HepG2 (cell line): ENCODE measurements around the gene ANKRD13C. TPM values are rescaled to one million over a fixed set of nuclear protein-coding genes. Genes with fewer than 3 reads are reported as not detected.

ENCODE experiments used
- ATF1 ChIP-seq: IDR thresholded peaks from 2 replicates; pipeline ENCODE4 v1.6.1; 2016; ENCODE audit warnings: mild to moderate bottlenecking, control low read depth
- GPN1 ChIP-seq: sonication (generic); formaldehyde crosslinking; IDR thresholded peaks from 2 replicates; pipeline ENCODE4 v1.5.1; 2020; ENCODE audit warnings: missing genetic modification reagents, borderline replicate concordance
- HMG20B ChIP-seq: conservative IDR thresholded peaks from 2 replicates; pipeline ENCODE4 v1.6.1; 2016; ENCODE audit warnings: missing genetic modification reagents, missing compliant biosample characterization
- NFRKB ChIP-seq: fragments of 450-650 bp; IDR thresholded peaks from 2 replicates; pipeline ENCODE4 v1.6.1; 2017
- PRMT3 ChIP-seq: sonication (generic); formaldehyde crosslinking; IDR thresholded peaks from 2 replicates; pipeline ENCODE4 v1.8.1; 2022; ENCODE audit warnings: low read depth, mild to moderate bottlenecking, moderate library complexity, missing genetic modification reagents, borderline replicate concordance
- STAT5B ChIP-seq: sonication (generic); formaldehyde crosslinking; IDR thresholded peaks from 2 replicates; pipeline ENCODE4 v1.4.0; 2020; ENCODE audit warnings: missing genetic modification reagents
- ZFP62 ChIP-seq: sonication (generic); formaldehyde crosslinking; IDR thresholded peaks from 2 replicates; pipeline ENCODE4 v1.4.0; 2020; ENCODE audit warnings: missing genetic modification reagents
- ZNF160 ChIP-seq: sonication (generic); formaldehyde crosslinking; IDR thresholded peaks from 2 replicates; pipeline ENCODE4 v1.8.0; 2022; ENCODE audit warnings: mild to moderate bottlenecking, inconsistent platforms, missing genetic modification reagents
- ZNF335 ChIP-seq: sonication (generic); formaldehyde crosslinking; IDR thresholded peaks from 2 replicates; pipeline ENCODE4 v1.4.0; 2020; ENCODE audit warnings: missing genetic modification reagents
- ZNF724P ChIP-seq: sonication (generic); formaldehyde crosslinking; IDR thresholded peaks from 2 replicates; pipeline ENCODE4 v1.8.0; 2022; ENCODE audit warnings: missing genetic modification reagents, borderline replicate concordance
- polyA plus RNA-seq, 8 experiments: library from polyadenylated mRNA; depleted of rRNA in 3 of 8; stranded (reverse) in 7 of 8; unstranded in 1 of 8; fragments of >200 nt; fragmentation: Illumina TruSeq in 4 of 8; extraction: Trizol in 4 of 8; gene quantifications; 2 replicates each; pipeline versions ENCODE4 v1.2.1 to v1.2.3, GENCODE V29; 2011 to 2016; ENCODE audit warnings: low read depth in 4 of 8, missing spikeins in 1 of 8, mixed read lengths in 1 of 8; ENCODE audit not compliant: insufficient read depth in 1 of 8
- total RNA-seq, 5 experiments: library from RNA; depleted of rRNA; stranded (reverse); fragments of >200 nt; fragmentation: Illumina TruSeq; extraction: Trizol; gene quantifications; 2 replicates each; pipeline ENCODE4 v1.2.3, GENCODE V29; 2016; ENCODE audit warnings: low read depth in 1 of 5
- TF ChIP-seq, protein P1 (sequence below): sonication (generic); formaldehyde crosslinking; IDR thresholded peaks from 2 replicates; pipeline ENCODE4 v1.5.1; 2020; ENCODE audit warnings: mild to moderate bottlenecking, missing genetic modification reagents
- TF ChIP-seq, protein P2 (sequence below): sonication (generic); formaldehyde crosslinking; IDR thresholded peaks from 2 replicates; pipeline ENCODE4 v1.5.0; 2020; ENCODE audit warnings: mild to moderate bottlenecking, missing genetic modification reagents
- TF ChIP-seq, protein P3 (sequence below): sonication (generic); formaldehyde crosslinking; IDR thresholded peaks from 2 replicates; pipeline ENCODE4 v1.5.0; 2020; ENCODE audit warnings: missing genetic modification reagents
- TF ChIP-seq, protein P4 (sequence below): sonication (generic); formaldehyde crosslinking; conservative IDR thresholded peaks from 2 replicates; pipeline ENCODE4 v1.5.0; 2020; ENCODE audit warnings: missing genetic modification reagents
- TF ChIP-seq, protein P5 (sequence below): IDR thresholded peaks from 2 replicates; pipeline ENCODE4 v1.6.1; 2016; ENCODE audit warnings: low read depth
- TF ChIP-seq, protein P6 (sequence below): sonication (generic); formaldehyde crosslinking; IDR thresholded peaks from 2 replicates; pipeline ENCODE4 v1.5.0; 2020; ENCODE audit warnings: mild to moderate bottlenecking, missing genetic modification reagents

Gene ANKRD13C
- total and polyA plus RNA-seq, 2 of the 13 experiments (the other 11 are each of a cell fraction or from before 2014, with no cell fraction given) = 6.2 to 17.6 TPM

DNA sequence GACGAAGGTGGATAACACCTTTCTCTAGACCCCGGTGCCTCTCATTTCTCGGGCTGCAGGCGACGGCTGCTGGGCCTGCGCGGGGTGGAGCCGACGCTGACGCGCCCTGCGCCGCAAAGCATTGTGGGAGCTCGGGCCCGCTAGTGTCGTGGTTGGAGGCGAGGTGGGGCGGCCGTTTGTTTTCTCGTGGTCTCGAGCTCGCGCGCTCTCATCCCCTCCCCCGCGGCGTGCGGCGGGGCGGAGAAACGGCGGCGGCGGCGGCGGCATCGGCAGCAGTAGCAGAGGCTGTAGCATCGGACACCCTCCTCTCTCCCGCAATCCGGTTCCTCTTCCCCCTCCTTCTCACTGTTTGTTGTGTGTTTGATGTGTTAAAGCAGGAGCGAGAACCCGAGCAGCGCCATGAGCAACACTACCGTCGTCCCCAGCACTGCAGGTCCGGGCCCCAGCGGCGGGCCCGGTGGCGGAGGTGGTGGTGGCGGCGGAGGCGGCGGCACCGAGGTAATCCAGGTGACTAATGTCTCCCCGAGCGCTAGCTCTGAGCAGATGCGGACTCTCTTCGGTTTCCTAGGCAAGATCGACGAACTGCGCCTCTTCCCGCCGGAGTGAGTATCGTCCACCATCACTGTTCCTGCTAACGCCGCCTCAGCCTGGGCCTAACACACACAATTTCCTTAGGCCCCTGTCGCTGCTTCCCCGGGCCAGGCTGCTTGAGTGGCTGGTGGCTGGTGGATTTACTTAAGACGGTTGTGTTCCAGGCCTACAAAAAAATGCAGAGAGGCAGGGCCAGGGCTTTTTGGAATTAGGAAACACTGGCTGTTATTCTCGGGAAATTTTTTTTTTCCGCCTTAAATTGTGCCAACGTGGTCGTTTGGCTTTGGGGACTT is 133.0 kb downstream of the ANKRD13C start, which contains the start of gene SRSF11 (continued):
- TF ChIP-seq, protein P1, sequence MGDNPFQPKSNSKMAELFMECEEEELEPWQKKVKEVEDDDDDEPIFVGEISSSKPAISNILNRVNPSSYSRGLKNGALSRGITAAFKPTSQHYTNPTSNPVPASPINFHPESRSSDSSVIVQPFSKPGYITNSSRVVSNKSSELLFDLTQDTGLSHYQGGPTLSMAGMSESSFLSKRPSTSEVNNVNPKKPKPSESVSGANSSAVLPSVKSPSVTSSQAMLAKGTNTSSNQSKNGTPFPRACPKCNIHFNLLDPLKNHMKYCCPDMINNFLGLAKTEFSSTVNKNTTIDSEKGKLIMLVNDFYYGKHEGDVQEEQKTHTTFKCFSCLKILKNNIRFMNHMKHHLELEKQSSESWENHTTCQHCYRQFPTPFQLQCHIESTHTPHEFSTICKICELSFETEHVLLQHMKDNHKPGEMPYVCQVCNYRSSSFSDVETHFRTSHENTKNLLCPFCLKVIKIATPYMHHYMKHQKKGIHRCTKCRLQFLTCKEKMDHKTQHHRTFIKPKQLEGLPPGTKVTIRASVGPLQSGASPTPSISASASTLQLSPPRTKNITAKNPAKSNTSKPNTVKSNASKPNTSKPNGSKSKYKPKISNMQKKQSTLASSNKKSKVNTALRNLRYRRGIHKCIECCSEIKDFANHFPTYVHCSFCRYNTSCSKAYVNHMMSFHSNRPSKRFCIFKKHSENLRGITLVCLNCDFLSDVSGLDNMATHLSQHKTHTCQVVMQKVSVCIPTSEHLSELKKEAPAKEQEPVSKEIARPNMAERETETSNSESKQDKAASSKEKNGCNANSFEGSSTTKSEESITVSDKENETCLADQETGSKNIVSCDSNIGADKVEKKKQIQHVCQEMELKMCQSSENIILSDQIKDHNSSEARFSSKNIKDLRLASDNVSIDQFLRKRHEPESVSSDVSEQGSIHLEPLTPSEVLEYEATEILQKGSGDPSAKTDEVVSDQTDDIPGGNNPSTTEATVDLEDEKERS (CRISPR knock-in tag) = no peak; the same call in none of the 2 replicates
- TF ChIP-seq ZNF160 (CRISPR knock-in tag) (no peak), ATF1 (CRISPR knock-in tag) (no peak), HMG20B (CRISPR knock-in tag) (peak; percentile 26; the same call in 1 of the 2 replicates), NFRKB (no peak), STAT5B (no peak), ZNF724P (CRISPR knock-in tag) (peak; percentile 33; the same call in 1 of the 2 replicates), PRMT3 (0 out of 2 replicates have a peak, but pooled peaks have one; percentile 67), ZFP62 (CRISPR knock-in tag) (no peak), ZNF335 (CRISPR knock-in tag) (peak; percentile 95), GPN1 (CRISPR knock-in tag) (no peak)
- TF ChIP-seq, protein P2, sequence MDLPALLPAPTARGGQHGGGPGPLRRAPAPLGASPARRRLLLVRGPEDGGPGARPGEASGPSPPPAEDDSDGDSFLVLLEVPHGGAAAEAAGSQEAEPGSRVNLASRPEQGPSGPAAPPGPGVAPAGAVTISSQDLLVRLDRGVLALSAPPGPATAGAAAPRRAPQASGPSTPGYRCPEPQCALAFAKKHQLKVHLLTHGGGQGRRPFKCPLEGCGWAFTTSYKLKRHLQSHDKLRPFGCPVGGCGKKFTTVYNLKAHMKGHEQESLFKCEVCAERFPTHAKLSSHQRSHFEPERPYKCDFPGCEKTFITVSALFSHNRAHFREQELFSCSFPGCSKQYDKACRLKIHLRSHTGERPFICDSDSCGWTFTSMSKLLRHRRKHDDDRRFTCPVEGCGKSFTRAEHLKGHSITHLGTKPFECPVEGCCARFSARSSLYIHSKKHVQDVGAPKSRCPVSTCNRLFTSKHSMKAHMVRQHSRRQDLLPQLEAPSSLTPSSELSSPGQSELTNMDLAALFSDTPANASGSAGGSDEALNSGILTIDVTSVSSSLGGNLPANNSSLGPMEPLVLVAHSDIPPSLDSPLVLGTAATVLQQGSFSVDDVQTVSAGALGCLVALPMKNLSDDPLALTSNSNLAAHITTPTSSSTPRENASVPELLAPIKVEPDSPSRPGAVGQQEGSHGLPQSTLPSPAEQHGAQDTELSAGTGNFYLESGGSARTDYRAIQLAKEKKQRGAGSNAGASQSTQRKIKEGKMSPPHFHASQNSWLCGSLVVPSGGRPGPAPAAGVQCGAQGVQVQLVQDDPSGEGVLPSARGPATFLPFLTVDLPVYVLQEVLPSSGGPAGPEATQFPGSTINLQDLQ (CRISPR knock-in tag) = no peak
- TF ChIP-seq, protein P3, sequence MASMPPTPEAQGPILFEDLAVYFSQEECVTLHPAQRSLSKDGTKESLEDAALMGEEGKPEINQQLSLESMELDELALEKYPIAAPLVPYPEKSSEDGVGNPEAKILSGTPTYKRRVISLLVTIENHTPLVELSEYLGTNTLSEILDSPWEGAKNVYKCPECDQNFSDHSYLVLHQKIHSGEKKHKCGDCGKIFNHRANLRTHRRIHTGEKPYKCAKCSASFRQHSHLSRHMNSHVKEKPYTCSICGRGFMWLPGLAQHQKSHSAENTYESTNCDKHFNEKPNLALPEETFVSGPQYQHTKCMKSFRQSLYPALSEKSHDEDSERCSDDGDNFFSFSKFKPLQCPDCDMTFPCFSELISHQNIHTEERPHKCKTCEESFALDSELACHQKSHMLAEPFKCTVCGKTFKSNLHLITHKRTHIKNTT (CRISPR knock-in tag) = no peak
- TF ChIP-seq, protein P4, sequence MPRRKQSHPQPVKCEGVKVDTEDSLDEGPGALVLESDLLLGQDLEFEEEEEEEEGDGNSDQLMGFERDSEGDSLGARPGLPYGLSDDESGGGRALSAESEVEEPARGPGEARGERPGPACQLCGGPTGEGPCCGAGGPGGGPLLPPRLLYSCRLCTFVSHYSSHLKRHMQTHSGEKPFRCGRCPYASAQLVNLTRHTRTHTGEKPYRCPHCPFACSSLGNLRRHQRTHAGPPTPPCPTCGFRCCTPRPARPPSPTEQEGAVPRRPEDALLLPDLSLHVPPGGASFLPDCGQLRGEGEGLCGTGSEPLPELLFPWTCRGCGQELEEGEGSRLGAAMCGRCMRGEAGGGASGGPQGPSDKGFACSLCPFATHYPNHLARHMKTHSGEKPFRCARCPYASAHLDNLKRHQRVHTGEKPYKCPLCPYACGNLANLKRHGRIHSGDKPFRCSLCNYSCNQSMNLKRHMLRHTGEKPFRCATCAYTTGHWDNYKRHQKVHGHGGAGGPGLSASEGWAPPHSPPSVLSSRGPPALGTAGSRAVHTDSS (CRISPR knock-in tag) = no peak
- TF ChIP-seq, protein P5, sequence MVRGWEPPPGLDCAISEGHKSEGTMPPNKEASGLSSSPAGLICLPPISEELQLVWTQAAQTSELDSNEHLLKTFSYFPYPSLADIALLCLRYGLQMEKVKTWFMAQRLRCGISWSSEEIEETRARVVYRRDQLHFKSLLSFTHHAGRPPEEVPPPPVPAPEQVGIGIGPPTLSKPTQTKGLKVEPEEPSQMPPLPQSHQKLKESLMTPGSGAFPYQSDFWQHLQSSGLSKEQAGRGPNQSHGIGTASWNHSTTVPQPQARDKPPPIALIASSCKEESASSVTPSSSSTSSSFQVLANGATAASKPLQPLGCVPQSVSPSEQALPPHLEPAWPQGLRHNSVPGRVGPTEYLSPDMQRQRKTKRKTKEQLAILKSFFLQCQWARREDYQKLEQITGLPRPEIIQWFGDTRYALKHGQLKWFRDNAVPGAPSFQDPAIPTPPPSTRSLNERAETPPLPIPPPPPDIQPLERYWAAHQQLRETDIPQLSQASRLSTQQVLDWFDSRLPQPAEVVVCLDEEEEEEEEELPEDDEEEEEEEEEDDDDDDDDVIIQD (CRISPR knock-in tag) = peak; percentile 75; the same call in 1 of the 2 replicates
- TF ChIP-seq, protein P6, sequence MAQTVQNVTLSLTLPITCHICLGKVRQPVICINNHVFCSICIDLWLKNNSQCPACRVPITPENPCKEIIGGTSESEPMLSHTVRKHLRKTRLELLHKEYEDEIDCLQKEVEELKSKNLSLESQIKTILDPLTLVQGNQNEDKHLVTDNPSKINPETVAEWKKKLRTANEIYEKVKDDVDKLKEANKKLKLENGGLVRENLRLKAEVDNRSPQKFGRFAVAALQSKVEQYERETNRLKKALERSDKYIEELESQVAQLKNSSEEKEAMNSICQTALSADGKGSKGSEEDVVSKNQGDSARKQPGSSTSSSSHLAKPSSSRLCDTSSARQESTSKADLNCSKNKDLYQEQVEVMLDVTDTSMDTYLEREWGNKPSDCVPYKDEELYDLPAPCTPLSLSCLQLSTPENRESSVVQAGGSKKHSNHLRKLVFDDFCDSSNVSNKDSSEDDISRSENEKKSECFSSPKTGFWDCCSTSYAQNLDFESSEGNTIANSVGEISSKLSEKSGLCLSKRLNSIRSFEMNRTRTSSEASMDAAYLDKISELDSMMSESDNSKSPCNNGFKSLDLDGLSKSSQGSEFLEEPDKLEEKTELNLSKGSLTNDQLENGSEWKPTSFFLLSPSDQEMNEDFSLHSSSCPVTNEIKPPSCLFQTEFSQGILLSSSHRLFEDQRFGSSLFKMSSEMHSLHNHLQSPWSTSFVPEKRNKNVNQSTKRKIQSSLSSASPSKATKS (CRISPR knock-in tag) = peak; percentile 62; the same call in 1 of the 2 replicates
